ENCODE measurements around the gene GRAMD1B.

The GRAMD1B gene

GRCh38 chr11:123546515-123546914 lies 116.4 kb downstream of the GRAMD1B start:
- H3K4me1 Mint-ChIP-seq (ENCODE audit: low read depth), result peaks cover 51% of the 10 kb centered on the region
- H3K9me3 Mint-ChIP-seq, result no peaks in the 10 kb centered on the region
- H3K27ac Mint-ChIP-seq, result no peak overlapping the region
- no peaks in the 10 kb centered on the region for H3K36me3 Mint-ChIP-seq (ENCODE audit: low read depth)
- H3K4me3 Mint-ChIP-seq, result no peak overlapping the region
- intact Hi-C loops (cut with micrococcal nuclease), result no loop called here
- no peaks in the 10 kb centered on the region for H3K27me3 Mint-ChIP-seq

GRCh38 chr11:123547180-123547579 lies 117.1 kb downstream of the GRAMD1B start:
- no peaks in the 10 kb centered on the region for H3K36me3 Mint-ChIP-seq (ENCODE audit: low read depth)
- intact Hi-C loops (cut with micrococcal nuclease), result no loop called here
- H3K4me1 Mint-ChIP-seq (ENCODE audit: low read depth), result peaks cover 57% of the 10 kb centered on the region
- no peaks in the 10 kb centered on the region for H3K9me3 Mint-ChIP-seq
- no peaks in the 10 kb centered on the region for H3K27me3 Mint-ChIP-seq
- H3K27ac Mint-ChIP-seq, result peak overlapping the region; percentile 20
- no peak overlapping the region for H3K4me3 Mint-ChIP-seq

GRCh38 chr11:123548774-123549173 lies 118.7 kb downstream of the GRAMD1B start:
- H3K4me3 Mint-ChIP-seq, result no peak overlapping the region

GRCh38 chr11:123549926-123550917 lies 120.2 kb downstream of the GRAMD1B start:
- Mint-ChIP-seq H3K4me3 (no peak overlapping the region), H3K27me3 (no peaks in the 10 kb centered on the region), H3K36me3 (ENCODE audit: low read depth) (no peaks in the 10 kb centered on the region), H3K27ac (no peak overlapping the region), H3K4me1 (ENCODE audit: low read depth) (peaks cover 49% of the 10 kb centered on the region), H3K9me3 (no peaks in the 10 kb centered on the region)
- intact Hi-C loops (cut with micrococcal nuclease), result no loop called here

More at GRCh38 chr11:123548774-123549173, 118.7 kb downstream of the GRAMD1B start:
- intact Hi-C loops (cut with micrococcal nuclease), result no loop called here
- no peaks in the 10 kb centered on the region for H3K27me3 Mint-ChIP-seq
- H3K4me1 Mint-ChIP-seq (ENCODE audit: low read depth), result peaks cover 53% of the 10 kb centered on the region
- no peaks in the 10 kb centered on the region for H3K36me3 Mint-ChIP-seq (ENCODE audit: low read depth)
- no peaks in the 10 kb centered on the region for H3K9me3 Mint-ChIP-seq
- H3K27ac Mint-ChIP-seq, result no peak overlapping the region

- Mint-ChIP-seq H3K27me3 (no peaks in the 10 kb centered on the region), H3K9me3 (no peaks in the 10 kb centered on the region), H3K4me3 (no peak overlapping the region), H3K27ac (no peak overlapping the region), H3K4me1 (ENCODE audit: low read depth) (peaks cover 49% of the 10 kb centered on the region), H3K36me3 (ENCODE audit: low read depth) (no peaks in the 10 kb centered on the region)
- intact Hi-C loops (cut with micrococcal nuclease), result no loop called here
These were observed 121.0 kb downstream of the GRAMD1B start for GRCh38 chr11:123551079-123551478.

- no peaks in the 10 kb centered on the region for H3K9me3 Mint-ChIP-seq
- intact Hi-C loops (cut with micrococcal nuclease), result no loop called here
- no peak overlapping the region for H3K4me3 Mint-ChIP-seq
- no peaks in the 10 kb centered on the region for H3K36me3 Mint-ChIP-seq (ENCODE audit: low read depth)
- H3K4me1 Mint-ChIP-seq (ENCODE audit: low read depth), result peaks cover 31% of the 10 kb centered on the region
- no peak overlapping the region for H3K27ac Mint-ChIP-seq
- H3K27me3 Mint-ChIP-seq, result peaks cover 6% of the 10 kb centered on the region
These were observed 126.6 kb downstream of the GRAMD1B start for GRCh38 chr11:123556633-123557032.

GRCh38 chr11:123558536-123559315 lies 128.7 kb downstream of the GRAMD1B start:
- Mint-ChIP-seq H3K9me3 (no peaks in the 10 kb centered on the region), H3K4me3 (no peak overlapping the region), H3K27ac (no peak overlapping the region), H3K4me1 (ENCODE audit: low read depth) (peaks cover 28% of the 10 kb centered on the region), H3K27me3 (peaks cover 6% of the 10 kb centered on the region), H3K36me3 (ENCODE audit: low read depth) (no peaks in the 10 kb centered on the region)
- intact Hi-C loops (cut with micrococcal nuclease), result no loop called here

- Mint-ChIP-seq H3K9me3 (no peaks in the 10 kb centered on the region), H3K36me3 (ENCODE audit: low read depth) (no peaks in the 10 kb centered on the region), H3K4me3 (peak overlapping the region; percentile 73), H3K4me1 (ENCODE audit: low read depth) (peaks cover 30% of the 10 kb centered on the region), H3K27me3 (peaks cover 6% of the 10 kb centered on the region), H3K27ac (peak overlapping the region; percentile 25)
- intact Hi-C loops (cut with micrococcal nuclease), result no loop called here
These were observed 129.5 kb downstream of the GRAMD1B start for GRCh38 chr11:123559523-123559955.

GRCh38 chr11:123560006-123560405 lies 129.9 kb downstream of the GRAMD1B start:
- no peaks in the 10 kb centered on the region for H3K36me3 Mint-ChIP-seq (ENCODE audit: low read depth)
- no peaks in the 10 kb centered on the region for H3K9me3 Mint-ChIP-seq
- intact Hi-C loops (cut with micrococcal nuclease), result no loop called here
- H3K4me3 Mint-ChIP-seq, result peak overlapping the region; percentile 73
- H3K27ac Mint-ChIP-seq, result peak overlapping the region; percentile 25
- peaks cover 6% of the 10 kb centered on the region for H3K27me3 Mint-ChIP-seq
- H3K4me1 Mint-ChIP-seq (ENCODE audit: low read depth), result peaks cover 33% of the 10 kb centered on the region

- Mint-ChIP-seq H3K4me1 (ENCODE audit: low read depth) (peaks cover 33% of the 10 kb centered on the region), H3K27me3 (peaks cover 6% of the 10 kb centered on the region), H3K4me3 (no peak overlapping the region), H3K9me3 (no peaks in the 10 kb centered on the region), H3K36me3 (ENCODE audit: low read depth) (no peaks in the 10 kb centered on the region), H3K27ac (no peak overlapping the region)
- intact Hi-C loops (cut with micrococcal nuclease), result no loop called here
These were observed 131.3 kb downstream of the GRAMD1B start for GRCh38 chr11:123561431-123561800.

- H3K4me3 Mint-ChIP-seq, result no peak overlapping the region
- intact Hi-C loops (cut with micrococcal nuclease), result no loop called here
- H3K4me1 Mint-ChIP-seq (ENCODE audit: low read depth), result peaks cover 33% of the 10 kb centered on the region
- H3K27ac Mint-ChIP-seq, result no peak overlapping the region
- H3K9me3 Mint-ChIP-seq, result no peaks in the 10 kb centered on the region
- no peaks in the 10 kb centered on the region for H3K36me3 Mint-ChIP-seq (ENCODE audit: low read depth)
- peaks cover 6% of the 10 kb centered on the region for H3K27me3 Mint-ChIP-seq
These were observed 132.1 kb downstream of the GRAMD1B start for GRCh38 chr11:123562158-123562557.

- intact Hi-C loops (cut with micrococcal nuclease), result no loop called here
- Mint-ChIP-seq H3K36me3 (ENCODE audit: low read depth) (no peaks in the 10 kb centered on the region), H3K9me3 (no peaks in the 10 kb centered on the region), H3K27me3 (peaks cover 6% of the 10 kb centered on the region), H3K27ac (no peak overlapping the region), H3K4me1 (ENCODE audit: low read depth) (peaks cover 33% of the 10 kb centered on the region), H3K4me3 (no peak overlapping the region)
These were observed 132.8 kb downstream of the GRAMD1B start for GRCh38 chr11:123562829-123563228.

GRCh38 chr11:123564221-123564620 lies 134.2 kb downstream of the GRAMD1B start:
- peaks cover 33% of the 10 kb centered on the region for H3K4me1 Mint-ChIP-seq (ENCODE audit: low read depth)
- H3K9me3 Mint-ChIP-seq, result no peaks in the 10 kb centered on the region
- intact Hi-C loops (cut with micrococcal nuclease), result no loop called here
- H3K4me3 Mint-ChIP-seq, result no peak overlapping the region
- H3K27me3 Mint-ChIP-seq, result peaks cover 6% of the 10 kb centered on the region
- H3K36me3 Mint-ChIP-seq (ENCODE audit: low read depth), result no peaks in the 10 kb centered on the region
- H3K27ac Mint-ChIP-seq, result no peak overlapping the region

GRCh38 chr11:123566852-123567251 lies 136.8 kb downstream of the GRAMD1B start:
- intact Hi-C loops (cut with micrococcal nuclease), result no loop called here
- no peak overlapping the region for H3K4me3 Mint-ChIP-seq
- H3K36me3 Mint-ChIP-seq (ENCODE audit: low read depth), result no peaks in the 10 kb centered on the region
- no peaks in the 10 kb centered on the region for H3K27me3 Mint-ChIP-seq
- no peak overlapping the region for H3K27ac Mint-ChIP-seq
- no peaks in the 10 kb centered on the region for H3K9me3 Mint-ChIP-seq
- H3K4me1 Mint-ChIP-seq (ENCODE audit: low read depth), result peaks cover 22% of the 10 kb centered on the region
